Activated effector memory CD4-positive, alpha-beta T cell treated with anti-CD3 and anti-CD28 coated beads, Interleukin-2, amount 50 U/mL, for 16 hours (primary cell): Measurements from ENCODE around the gene CACNA1C.

Experiments
- DNase-seq: peaks from one replicate; pipeline ENCODE4 v3.0.0-alpha.2; 2020

The CACNA1C gene

GRCh38 chr12:2351161-2351560 is 298.4 kb downstream of the CACNA1C start:
- DNase-seq: no peak

- no peak for DNase-seq
These were observed 299.4 kb downstream of the CACNA1C start for GRCh38 chr12:2352203-2352602.

DNA sequence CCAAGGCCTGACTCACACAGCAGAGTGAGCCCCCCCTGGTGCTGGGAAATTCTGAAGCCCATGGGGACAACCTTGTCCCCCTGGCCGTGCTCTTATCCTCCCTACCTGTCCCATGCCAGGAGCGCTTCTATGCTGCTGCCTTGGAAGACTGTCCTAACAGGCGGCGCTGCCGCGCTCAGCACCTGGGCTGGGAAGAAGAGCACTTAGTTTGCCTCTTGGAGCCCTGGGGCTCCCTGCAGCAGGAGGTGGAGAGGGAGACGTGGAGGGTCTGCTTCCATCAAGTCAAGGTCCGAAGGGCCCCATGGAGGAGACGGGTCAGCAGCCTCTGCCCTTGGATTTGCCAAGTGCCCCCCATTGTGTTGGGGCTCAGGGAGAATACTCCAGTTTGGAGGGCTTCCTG is 300.5 kb downstream of the CACNA1C start:
- DNase-seq: peak; percentile 58

DNA sequence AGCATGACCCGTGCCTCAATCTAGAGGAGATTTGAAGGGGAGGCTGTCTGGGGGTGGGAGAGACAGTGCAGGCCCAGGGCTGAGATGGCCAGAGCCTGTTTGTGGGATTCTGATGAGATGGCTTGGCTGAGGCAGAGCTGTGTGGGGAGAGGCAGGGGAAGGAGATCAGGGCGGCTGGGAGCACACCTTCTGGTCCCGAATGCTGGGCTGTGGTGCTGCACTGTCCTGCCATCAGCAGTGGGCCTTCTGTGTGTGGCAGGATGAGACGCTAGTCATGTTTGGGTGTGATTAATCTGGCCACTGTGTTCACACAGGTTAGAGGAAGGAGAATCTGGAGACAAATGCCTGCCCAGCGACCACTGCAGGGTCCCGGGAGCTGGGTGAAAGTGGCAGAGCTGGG is 300.9 kb downstream of the CACNA1C start:
- no peak for DNase-seq

DNA sequence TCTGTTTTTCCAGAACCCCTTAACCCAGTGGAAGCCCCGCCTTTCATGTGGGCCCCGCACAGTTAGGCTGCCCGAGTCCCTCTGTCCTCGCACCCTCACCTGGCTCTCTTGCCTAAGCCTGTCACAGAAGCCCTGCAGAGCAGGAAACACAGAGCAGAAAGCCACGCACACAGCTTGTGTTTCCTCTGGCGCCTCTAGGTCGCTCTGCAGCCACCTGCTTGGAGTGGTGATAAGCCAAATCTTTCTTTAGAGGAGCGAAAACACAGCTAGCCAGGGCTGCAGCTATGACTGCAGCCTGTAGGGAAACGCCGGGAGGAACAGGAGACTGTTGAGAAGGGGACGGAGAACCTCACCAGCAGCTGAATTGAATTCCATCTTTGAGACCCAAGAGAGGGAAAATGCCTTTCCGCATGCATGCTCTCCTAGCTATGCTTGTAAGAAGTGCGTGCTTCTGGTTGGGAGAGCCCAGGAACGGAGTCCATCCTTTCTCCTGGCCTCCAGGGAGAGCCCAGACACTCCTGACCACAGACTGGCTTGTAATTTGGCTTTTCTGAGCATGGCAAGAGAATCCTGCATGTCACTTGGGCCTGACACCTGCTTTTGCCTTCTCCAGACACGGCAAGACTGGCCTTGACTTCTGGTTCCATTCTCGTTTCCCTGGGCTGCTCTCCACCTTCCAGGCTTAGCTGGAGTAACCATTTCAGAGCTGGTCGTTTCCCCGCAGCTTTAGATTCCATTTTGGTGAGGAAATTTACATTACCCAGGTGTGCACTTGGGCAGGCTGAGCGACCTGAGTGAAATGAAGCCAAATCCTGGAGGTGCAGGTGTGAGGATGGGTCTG is 301.6 kb downstream of the CACNA1C start:
- DNase-seq: peak; percentile 46

DNA sequence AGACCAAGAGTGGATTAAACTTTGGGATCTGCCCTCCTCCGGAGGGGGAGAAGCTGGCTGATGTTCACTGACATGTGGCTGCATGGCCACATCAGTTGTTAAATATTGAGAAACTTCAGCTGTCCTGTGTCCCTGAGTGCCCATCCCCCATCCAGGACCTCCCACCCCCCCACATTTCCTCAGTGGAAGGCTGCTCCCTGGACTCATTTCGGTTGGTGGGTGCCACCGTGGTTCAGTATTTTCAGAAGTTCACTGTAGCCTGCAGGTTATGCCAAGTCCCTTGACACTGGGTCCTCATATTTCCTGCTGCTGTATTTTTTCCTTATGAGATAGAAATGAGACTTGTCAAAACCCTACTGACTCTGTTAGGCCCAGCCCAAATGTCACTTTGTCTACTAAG is 302.4 kb downstream of the CACNA1C start:
- DNase-seq: peak; percentile 9

DNA sequence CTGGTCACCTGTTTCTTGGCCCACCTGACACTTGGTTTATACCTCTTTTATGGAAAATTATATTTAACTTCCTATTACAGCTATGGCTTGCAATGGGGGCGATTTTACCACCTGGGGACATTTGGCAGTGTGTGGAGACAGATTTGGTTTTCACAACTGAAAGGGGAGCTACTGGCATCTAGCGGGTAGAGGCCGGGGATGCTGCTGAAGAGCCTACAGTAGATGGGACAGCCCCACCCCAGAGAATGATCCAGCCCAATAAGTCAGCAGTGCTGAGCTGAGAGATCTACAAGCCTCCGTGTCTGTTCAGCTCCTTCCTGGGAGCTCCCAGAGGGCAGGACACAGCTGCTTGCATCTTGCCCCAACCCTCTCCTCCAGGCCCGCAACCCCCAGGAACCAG is 302.8 kb downstream of the CACNA1C start:
- peak; percentile 41 for DNase-seq

GRCh38 chr12:2356601-2357125 is 303.9 kb downstream of the CACNA1C start:
- peak; percentile 45 for DNase-seq

- peak; percentile 24 for DNase-seq
These were observed 306.3 kb downstream of the CACNA1C start for GRCh38 chr12:2358986-2359658.

- DNase-seq: peak; percentile 12
These were observed 307.2 kb downstream of the CACNA1C start for GRCh38 chr12:2359725-2360629.

GRCh38 chr12:2360630-2361170 is 307.9 kb downstream of the CACNA1C start:
- no peak for DNase-seq

DNA sequence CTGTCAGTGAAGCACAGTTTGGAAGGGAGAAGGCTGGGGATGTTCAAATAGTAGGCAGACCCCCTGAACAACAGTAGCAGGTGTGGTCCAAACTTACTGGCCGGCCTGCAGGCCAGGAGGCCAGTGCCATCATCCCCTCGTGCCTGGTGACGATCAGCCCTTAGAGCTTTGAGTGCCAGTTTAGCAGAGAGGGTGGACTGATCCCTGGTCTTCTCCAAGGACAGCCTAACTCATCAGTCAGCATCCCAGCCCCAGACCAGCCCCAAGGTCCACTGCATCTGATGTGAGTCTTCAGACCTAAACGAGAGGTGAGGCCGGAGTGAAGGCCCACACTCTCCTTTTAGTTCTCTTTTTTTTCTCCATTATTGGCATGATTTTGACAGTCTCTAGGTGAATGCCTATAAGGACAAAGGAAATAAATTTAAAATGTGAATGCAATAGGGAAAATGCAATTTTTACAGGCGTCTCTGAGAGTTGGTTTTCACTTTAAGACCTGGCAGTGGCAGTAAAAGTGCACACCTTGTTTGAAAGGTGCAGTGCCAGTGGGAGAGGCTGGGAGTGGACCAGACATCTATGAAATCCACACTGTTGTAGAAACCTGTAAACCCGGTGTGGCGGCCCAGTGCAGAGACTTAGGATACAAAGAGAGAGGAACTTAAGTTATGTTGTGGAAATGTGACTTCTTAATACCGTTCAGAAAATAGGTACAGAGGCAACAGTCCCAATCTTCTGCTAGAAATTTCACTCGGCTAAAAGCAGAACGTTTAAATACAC is 311.2 kb downstream of the CACNA1C start:
- peak; percentile 36 for DNase-seq

GRCh38 chr12:2364631-2365051 is 311.9 kb downstream of the CACNA1C start:
- peak; percentile 31 for DNase-seq

DNA sequence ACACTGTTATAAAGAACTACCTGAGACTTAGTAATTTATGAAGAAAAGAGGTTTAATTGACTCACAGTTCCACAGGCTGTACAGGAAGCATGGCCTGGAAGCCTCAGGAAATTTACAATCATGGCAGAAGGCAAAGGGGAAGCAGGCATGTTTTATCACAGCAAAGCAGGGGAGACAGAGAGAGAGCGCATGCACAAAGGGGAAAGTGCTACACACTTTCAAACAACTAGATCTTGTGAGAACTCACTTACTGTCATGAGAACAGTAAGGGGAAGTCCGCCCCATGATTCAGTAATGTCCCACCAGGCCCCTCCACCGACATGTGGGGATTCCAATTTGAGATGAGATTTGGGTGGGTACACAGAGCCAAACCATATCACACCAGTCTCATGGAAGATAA is 313.9 kb downstream of the CACNA1C start:
- no peak for DNase-seq

DNA sequence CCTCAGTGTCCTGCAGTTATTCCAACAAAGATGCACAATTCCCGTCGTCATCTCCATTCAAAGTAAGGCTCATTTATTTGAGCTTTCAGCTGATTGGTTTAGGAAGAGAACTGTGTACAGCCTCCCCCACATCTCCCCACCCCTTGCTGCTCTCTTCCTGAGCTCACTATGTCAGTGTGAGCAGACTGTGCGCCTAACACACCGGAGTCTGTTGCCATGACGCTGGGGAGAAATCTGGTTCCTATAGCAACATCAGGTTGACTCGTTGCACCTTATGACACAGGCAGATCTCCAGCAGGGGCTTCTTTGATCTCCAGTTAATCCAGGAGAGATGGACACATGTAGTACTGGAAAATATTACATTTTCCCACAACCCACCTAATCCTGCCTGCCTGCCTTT is 319.4 kb downstream of the CACNA1C start:
- peak; percentile 14 for DNase-seq

- peak; percentile 24 for DNase-seq
These were observed 319.9 kb downstream of the CACNA1C start for GRCh38 chr12:2372735-2373134.

DNA sequence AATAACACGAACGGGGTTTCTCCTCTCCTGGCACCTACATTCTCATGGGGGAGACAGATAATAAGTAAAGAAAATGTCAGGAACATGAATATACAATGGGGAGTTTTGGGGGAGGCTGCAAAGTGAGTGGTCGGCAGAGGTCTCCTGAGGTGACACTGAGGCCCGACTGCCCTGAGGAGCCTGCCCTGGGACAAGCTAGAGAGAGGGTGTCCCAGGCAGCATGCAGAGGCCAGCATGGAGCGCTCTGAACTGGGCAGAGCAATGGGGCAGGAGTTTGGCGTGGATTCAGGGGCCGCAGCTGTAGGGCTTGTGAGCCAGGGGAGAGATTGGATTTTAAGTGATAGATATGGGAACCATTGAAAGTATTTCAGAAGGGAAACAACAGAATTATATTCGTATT is 320.5 kb downstream of the CACNA1C start:
- DNase-seq: peak; percentile 46

GRCh38 chr12:2374092-2374906 is 321.5 kb downstream of the CACNA1C start:
- DNase-seq: peak; percentile 19

DNA sequence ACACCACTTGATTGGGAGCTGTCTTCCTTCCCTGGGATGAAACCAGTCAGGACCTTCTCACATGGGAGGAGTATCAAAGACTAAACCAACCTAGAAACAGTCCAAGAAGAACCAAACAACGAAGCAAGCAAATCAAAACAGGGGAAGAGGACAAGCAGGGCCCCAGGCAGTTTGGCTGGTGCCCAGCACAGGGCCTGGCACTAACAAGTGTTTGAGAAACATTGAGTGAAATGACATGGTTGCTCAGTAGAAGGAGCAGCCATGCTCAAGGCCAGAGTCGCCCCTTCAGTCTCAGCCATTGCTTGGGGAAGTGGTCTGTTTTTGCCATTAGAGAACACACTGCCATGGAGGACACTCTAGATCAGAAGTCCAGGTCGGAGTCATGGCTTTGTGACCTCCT is 323.1 kb downstream of the CACNA1C start:
- peak; percentile 22 for DNase-seq

DNA sequence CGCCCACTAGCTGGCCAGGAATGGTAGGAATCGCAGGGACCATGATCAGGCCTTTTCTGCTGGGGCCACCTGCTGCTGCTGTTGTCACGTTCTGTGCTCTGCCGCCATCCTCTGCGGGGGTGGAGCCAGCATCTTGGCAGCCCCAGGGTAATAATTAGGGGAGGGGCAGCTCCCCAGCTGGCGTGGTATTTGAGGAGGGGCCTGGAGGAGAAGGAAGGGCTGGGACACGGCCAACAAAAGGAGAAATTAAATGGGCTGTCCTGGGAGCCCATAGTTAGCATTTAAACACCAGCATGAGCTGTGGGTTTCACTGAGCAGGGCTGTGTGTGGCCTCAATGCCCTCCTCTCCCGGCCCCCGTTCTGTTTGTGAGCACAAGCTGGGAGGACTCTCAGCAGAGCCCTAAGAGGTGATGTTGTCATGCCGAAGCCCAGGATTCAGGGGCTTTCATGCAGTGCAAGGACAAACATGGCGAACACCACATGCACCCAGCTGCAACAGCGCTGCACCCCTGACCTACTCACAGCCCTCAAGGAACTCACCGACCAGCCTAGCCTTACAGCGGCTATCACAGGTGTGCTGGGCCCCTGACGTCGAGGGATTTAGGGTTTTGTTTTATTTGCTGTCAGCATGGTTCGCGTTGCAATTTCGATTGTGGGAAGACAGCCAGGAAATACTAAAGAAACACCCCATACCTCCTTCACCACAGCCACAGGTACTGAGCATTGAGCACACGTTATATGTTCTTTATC is 324.3 kb downstream of the CACNA1C start:
- DNase-seq: peak; percentile 50
